Mesodermal cell (in vitro differentiated cells): Measurements from ENCODE around the gene LRRFIP1.

Source experiments
- H3K27ac ChIP-seq: 2 replicates; pipeline ENCODE4 v1.7.0; 2013; ENCODE audit warnings: mild to moderate bottlenecking, low read depth, low read length, moderate library complexity; ENCODE audit not compliant: severe bottlenecking
- H3K36me3 ChIP-seq: 2 replicates; pipeline ENCODE4 v1.7.1; 2013; ENCODE audit warnings: mild to moderate bottlenecking, low read length, moderate library complexity; ENCODE audit not compliant: control insufficient read depth, insufficient read depth
- H3K4me1 ChIP-seq: one replicate; pipeline ENCODE4 v1.7.1; 2013; ENCODE audit warnings: mild to moderate bottlenecking, low read length; ENCODE audit not compliant: insufficient read depth, control insufficient read depth, poor library complexity, severe bottlenecking
- H3K4me3 ChIP-seq: 2 replicates; pipeline ENCODE4 v1.7.0; 2013; ENCODE audit warnings: low read length, control low read depth, mild to moderate bottlenecking; ENCODE audit not compliant: insufficient read depth, poor library complexity, severe bottlenecking; ENCODE audit errors: extremely low read depth
- H3K9me3 ChIP-seq: 2 replicates; pipeline ENCODE4 v1.7.1; 2013; ENCODE audit warnings: mild to moderate bottlenecking, low read length, moderate library complexity; ENCODE audit not compliant: control insufficient read depth
- WGBS, 2 experiments: methylation state at CpG; one replicate each; pipeline ENCODE4 v1.1.5; 2013; ENCODE audit warnings: missing lambda C conversion rate in 2 of 2; ENCODE audit not compliant: insufficient coverage in 2 of 2; 5-methylcytosine and 5-hydroxymethylcytosine counted together

The LRRFIP1 gene

GRCh38 chr2:237827421-237827987 is 200.1 kb downstream of the LRRFIP1 start:
- Histone ChIP-seq H3K36me3 (no peaks in the 10 kb centered on the region), H3K4me1 (no peaks in the 10 kb centered on the region), H3K4me3 (no peak overlapping the region), H3K9me3 (no peaks in the 10 kb centered on the region), H3K27ac (no peak overlapping the region)
- WGBS, 2 experiments: no CpG with 5 or more reads among the region's 3 CpGs
